K562 (cell line): ENCODE data around the gene MCU. TPM values are rescaled to one million over a fixed set of nuclear protein-coding genes. Genes with fewer than 3 reads are reported as not detected.

Experiments
- ATF1 ChIP-seq, 2 experiments: fragments of 450-650 bp in 1 of 2; IDR thresholded peaks; 2 replicates each; pipeline ENCODE4 v1.6.1; 2016; ENCODE audit warnings: missing compliant biosample characterization in 1 of 2, missing genetic modification characterization in 1 of 2
- BRF2 ChIP-seq: IDR thresholded peaks from 3 replicates; pipeline ENCODE4 v1.6.1; 2011; ENCODE audit warnings: borderline replicate concordance, mild to moderate bottlenecking; ENCODE audit not compliant: insufficient read length, insufficient read depth
- CCAR2 ChIP-seq: fragments of 200-400 bp; formaldehyde crosslinking; IDR thresholded peaks from 2 replicates; pipeline ENCODE4 v1.6.1; 2017; ENCODE audit warnings: mild to moderate bottlenecking, low read depth, low read length
- CCNT2 ChIP-seq: IDR thresholded peaks from 2 replicates; pipeline ENCODE4 v1.6.1; 2011; ENCODE audit warnings: borderline replicate concordance, low read depth, mild to moderate bottlenecking, moderate library complexity, mixed read lengths, low read length; ENCODE audit not compliant: insufficient read length; ENCODE audit errors: extremely low read depth
- GATAD2A ChIP-seq: fragments of 450-650 bp; IDR thresholded peaks from 2 replicates; pipeline ENCODE4 v1.6.1; 2017
- HBP1 ChIP-seq: fragments of 450-650 bp; formaldehyde crosslinking; IDR thresholded peaks from 2 replicates; pipeline ENCODE4 v1.4.0; 2022; ENCODE audit warnings: missing genetic modification characterization
- HDAC2 ChIP-seq: fragments of 450-650 bp; IDR thresholded peaks from 2 replicates; pipeline ENCODE4 v1.6.1; 2016; ENCODE audit warnings: mild to moderate bottlenecking
- HSF4 ChIP-seq: fragments of 250-450 bp; sonication (Bioruptor Pico); IDR thresholded peaks from 2 replicates; pipeline ENCODE4 v2.1.2; 2022; ENCODE audit warnings: mild to moderate bottlenecking, moderate library complexity, borderline replicate concordance
- KAT2B ChIP-seq: IDR thresholded peaks from one replicate; pipeline ENCODE4 v1.6.1; 2012; ENCODE audit warnings: low read depth, mild to moderate bottlenecking, control low read depth, inconsistent platforms, low read length, moderate library complexity
- RUNX1 ChIP-seq: sonication (generic); IDR thresholded peaks from 2 replicates; pipeline ENCODE4 v1.6.1; 2016; ENCODE audit warnings: antibody characterized with exemption, low read depth
- SIN3A ChIP-seq, 2 experiments: fragments of 150-350 bp in 1 of 2; IDR thresholded peaks; 2 replicates each; pipeline ENCODE4 v1.6.1; 2011 to 2016; ENCODE audit warnings: borderline replicate concordance in 2 of 2, low read depth in 2 of 2, low read length in 2 of 2, mild to moderate bottlenecking in 2 of 2, moderate library complexity in 2 of 2; ENCODE audit not compliant: control insufficient read depth in 1 of 2
- SMARCB1 ChIP-seq: IDR thresholded peaks from 2 replicates; pipeline ENCODE4 v1.6.1; 2011; ENCODE audit warnings: improper control_type of control experiment, low read depth; ENCODE audit not compliant: insufficient read length
- SRSF9 ChIP-seq: fragments of 200-400 bp; formaldehyde crosslinking; IDR thresholded peaks from 2 replicates; pipeline ENCODE4 v1.6.1; 2017; ENCODE audit warnings: low read depth, low read length, borderline replicate concordance
- STAT5A ChIP-seq: IDR thresholded peaks from 2 replicates; pipeline ENCODE4 v1.6.1; 2012; ENCODE audit warnings: low read length, inconsistent platforms, borderline replicate concordance
- STAT5B ChIP-seq: fragments of 250-450 bp; sonication (Bioruptor Pico); IDR thresholded peaks from 2 replicates; pipeline ENCODE4 v1.8.0; 2021; ENCODE audit warnings: mild to moderate bottlenecking, inconsistent platforms
- TBL1XR1 ChIP-seq, 2 experiments: IDR thresholded peaks; 2 replicates each; pipeline ENCODE4 v1.6.1; 2012; ENCODE audit warnings: improper control_type of control experiment in 2 of 2, low read length in 2 of 2, mild to moderate bottlenecking in 1 of 2
- ZNF12 ChIP-seq: sonication (generic); formaldehyde crosslinking; IDR thresholded peaks from 2 replicates; pipeline ENCODE4 v1.4.0; 2020; ENCODE audit warnings: mild to moderate bottlenecking, missing genetic modification reagents
- ZNF280B ChIP-seq: fragments of 250-450 bp; sonication (Bioruptor Pico); IDR thresholded peaks from 2 replicates; pipeline ENCODE4 v1.5.1; 2021; ENCODE audit warnings: mild to moderate bottlenecking
- ZNF384 ChIP-seq: IDR thresholded peaks from 2 replicates; pipeline ENCODE4 v1.6.1; 2012; ENCODE audit warnings: low read depth, low read length, improper control_type of control experiment
- ZNF408 ChIP-seq: fragments of 250-450 bp; sonication (Bioruptor Pico); IDR thresholded peaks from 2 replicates; pipeline ENCODE4 v1.4.0; 2020; ENCODE audit warnings: low read depth, mild to moderate bottlenecking, moderate library complexity
- ZNF766 ChIP-seq: fragments of 200-800 bp; sonication (Bioruptor generic); conservative IDR thresholded peaks from 2 replicates; pipeline ENCODE4 v1.6.1; 2016; ENCODE audit warnings: missing genetic modification characterization, missing compliant biosample characterization
- polyA plus RNA-seq, 8 experiments: library from polyadenylated mRNA; depleted of rRNA in 4 of 8; stranded (reverse) in 5 of 8; unstranded in 3 of 8; fragments of >200 nt; fragmentation: Nextera tagmentation in 2 of 8; fragmentation: Illumina TruSeq in 1 of 8; extraction: Ambion mirVana in 2 of 8; extraction: Trizol in 1 of 8; gene quantifications; 2 replicates each; pipeline versions ENCODE4 v1.2.1 to v1.2.3, GENCODE V29; 2011 to 2014; ENCODE audit warnings: inconsistent platforms in 1 of 8, missing spikeins in 1 of 8
- total RNA-seq, 7 experiments: library from RNA; depleted of rRNA in 6 of 7; stranded (reverse); fragments of >200 nt in 6 of 7; fragmentation: Illumina TruSeq in 2 of 7; extraction: Trizol in 2 of 7; gene quantifications; 2 replicates each; pipeline versions ENCODE4 v1.2.1 to v1.2.3, GENCODE V29; 2011 to 2021; ENCODE audit warnings: low replicate concordance in 1 of 7
- TF ChIP-seq, protein P1 (sequence below): sonication (generic); formaldehyde crosslinking; IDR thresholded peaks from 2 replicates; pipeline ENCODE4 v1.8.1; 2023; ENCODE audit warnings: mild to moderate bottlenecking, missing genetic modification reagents

MCU gene
- total and polyA plus RNA-seq, 9 of the 15 experiments (the other 6 are each of a cell fraction or from before 2014, with no cell fraction given), result 8.2 to 88.8 (median 21.3) TPM

DNA sequence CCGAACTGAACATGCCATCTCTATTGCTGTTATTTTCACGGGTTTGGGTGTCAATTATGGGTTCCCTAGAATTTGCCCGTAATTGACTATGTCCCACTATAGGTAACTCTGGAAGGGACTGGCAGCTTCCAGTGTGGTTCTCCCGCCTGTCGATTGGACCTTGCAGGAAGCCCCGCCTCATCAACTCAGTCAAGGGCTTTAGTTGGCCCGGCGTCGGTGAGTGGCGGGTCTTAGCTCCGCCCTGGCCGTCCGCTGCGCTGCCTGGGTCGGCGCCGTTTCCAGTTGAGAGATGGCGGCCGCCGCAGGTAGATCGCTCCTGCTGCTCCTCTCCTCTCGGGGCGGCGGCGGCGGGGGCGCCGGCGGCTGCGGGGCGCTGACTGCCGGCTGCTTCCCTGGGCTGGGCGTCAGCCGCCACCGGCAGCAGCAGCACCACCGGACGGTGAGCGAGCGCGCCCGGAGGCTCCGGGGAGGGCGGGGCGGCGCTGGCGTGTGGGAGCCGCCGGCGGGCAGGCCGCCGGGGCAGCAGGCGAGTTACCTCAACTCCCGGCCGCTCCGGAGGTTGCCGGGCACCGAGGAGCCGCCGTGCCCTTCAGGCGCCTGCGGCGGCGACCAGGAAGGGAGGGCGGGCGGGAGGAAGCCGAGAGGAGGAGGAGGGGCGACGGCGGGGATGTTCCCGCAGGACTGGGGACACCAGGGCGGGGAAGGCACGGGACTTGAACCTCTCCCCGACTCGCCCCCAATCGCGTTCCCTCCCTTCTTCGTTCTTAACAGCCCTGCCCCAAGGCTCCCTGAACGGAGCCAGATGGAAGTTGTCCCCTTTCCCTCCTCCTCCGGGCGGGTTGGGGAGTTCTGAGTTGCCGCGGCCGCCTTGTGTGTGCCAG, at the start of gene MCU (continued):
- TF ChIP-seq ZNF280B (CRISPR knock-in tag), result no peak
- no peak for TF ChIP-seq HSF4 (CRISPR knock-in tag)
- TF ChIP-seq SMARCB1, result no peak
- TF ChIP-seq KAT2B, result no peak
- TF ChIP-seq SRSF9, result no peak
- TF ChIP-seq ZNF12 (CRISPR knock-in tag), result 0 out of 2 replicates have a peak, but pooled peaks have one; percentile 1
- TF ChIP-seq TBL1XR1 (IDR thresholded peaks at IDR 0.05; ENCODE audit: low read length in 2 of 2), result no peak
- no peak for TF ChIP-seq HBP1 (CRISPR knock-in tag)
- no peak for TF ChIP-seq ZNF408 (CRISPR knock-in tag)
- no peak for TF ChIP-seq BRF2
- TF ChIP-seq CCAR2, result no peak
- TF ChIP-seq ZNF766 (CRISPR knock-in tag), result 0 out of 2 replicates have a peak, but pooled peaks have one; percentile 10
- TF ChIP-seq ATF1 (CRISPR knock-in tag; IDR thresholded peaks at IDR 0.05), result no peak
- TF ChIP-seq ATF1 (tag; IDR thresholded peaks at IDR 0.05), result peak; percentile 29
- no peak for TF ChIP-seq STAT5B
- TF ChIP-seq HDAC2, result no peak
- no peak for TF ChIP-seq GATAD2A
- no peak for TF ChIP-seq RUNX1
- TF ChIP-seq ZNF384, result no peak
- TF ChIP-seq SIN3A (IDR thresholded peaks at IDR 0.05; ENCODE audit: borderline replicate concordance in 2 of 2, control insufficient read depth in 1 of 2, low read depth in 2 of 2, low read length in 2 of 2), result no peak
- TF ChIP-seq, protein P1, sequence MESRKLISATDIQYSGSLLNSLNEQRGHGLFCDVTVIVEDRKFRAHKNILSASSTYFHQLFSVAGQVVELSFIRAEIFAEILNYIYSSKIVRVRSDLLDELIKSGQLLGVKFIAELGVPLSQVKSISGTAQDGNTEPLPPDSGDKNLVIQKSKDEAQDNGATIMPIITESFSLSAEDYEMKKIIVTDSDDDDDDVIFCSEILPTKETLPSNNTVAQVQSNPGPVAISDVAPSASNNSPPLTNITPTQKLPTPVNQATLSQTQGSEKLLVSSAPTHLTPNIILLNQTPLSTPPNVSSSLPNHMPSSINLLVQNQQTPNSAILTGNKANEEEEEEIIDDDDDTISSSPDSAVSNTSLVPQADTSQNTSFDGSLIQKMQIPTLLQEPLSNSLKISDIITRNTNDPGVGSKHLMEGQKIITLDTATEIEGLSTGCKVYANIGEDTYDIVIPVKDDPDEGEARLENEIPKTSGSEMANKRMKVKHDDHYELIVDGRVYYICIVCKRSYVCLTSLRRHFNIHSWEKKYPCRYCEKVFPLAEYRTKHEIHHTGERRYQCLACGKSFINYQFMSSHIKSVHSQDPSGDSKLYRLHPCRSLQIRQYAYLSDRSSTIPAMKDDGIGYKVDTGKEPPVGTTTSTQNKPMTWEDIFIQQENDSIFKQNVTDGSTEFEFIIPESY (CRISPR knock-in tag), result no peak; the same call in 1 of the 2 replicates
- TF ChIP-seq CCNT2, result peak; percentile 78
- TF ChIP-seq STAT5A, result no peak
